HG03135 (cell line): ENCODE measurements around the gene CREB5.

Experiments used
- ATAC-seq: cut with Tn5 transposase; IDR thresholded peaks from one replicate; pipeline ENCODE4 v1.9.1; 2021; ENCODE audit warnings: mild to moderate bottlenecking, moderate library complexity; ENCODE audit not compliant: unreplicated experiment

The CREB5 gene

GRCh38 chr7:28433699-28434219 lies 21.4 kb downstream of the CREB5 start:
- ATAC-seq = no peak

- ATAC-seq = no peak
Observed at GRCh38 chr7:28434510-28434909, 22.2 kb downstream of the CREB5 start.

GRCh38 chr7:28435152-28435551 lies 22.8 kb downstream of the CREB5 start:
- ATAC-seq = no peak

GRCh38 chr7:28435732-28436378 lies 23.5 kb downstream of the CREB5 start:
- ATAC-seq = no peak

GRCh38 chr7:28440055-28440601 lies 27.8 kb downstream of the CREB5 start:
- ATAC-seq = no peak

GRCh38 chr7:28442540-28443420 lies 30.5 kb downstream of the CREB5 start:
- no peak for ATAC-seq

- ATAC-seq = no peak
Observed at GRCh38 chr7:28446131-28446530, 33.8 kb downstream of the CREB5 start.

GRCh38 chr7:28447071-28447470 lies 34.8 kb downstream of the CREB5 start:
- ATAC-seq = no peak

GRCh38 chr7:28448708-28449107 lies 36.4 kb downstream of the CREB5 start:
- ATAC-seq = no peak

- no peak for ATAC-seq
Observed at GRCh38 chr7:28452681-28453080, 40.4 kb downstream of the CREB5 start.

GRCh38 chr7:28455486-28455885 lies 43.2 kb downstream of the CREB5 start:
- no peak for ATAC-seq

- no peak for ATAC-seq
Observed at GRCh38 chr7:28456044-28456443, 43.7 kb downstream of the CREB5 start.

- no peak for ATAC-seq
Observed at GRCh38 chr7:28458732-28459131, 46.4 kb downstream of the CREB5 start.

- no peak for ATAC-seq
Observed at GRCh38 chr7:28459306-28459705, 47.0 kb downstream of the CREB5 start.

- ATAC-seq = no peak
Observed at GRCh38 chr7:28465697-28466096, 53.4 kb downstream of the CREB5 start.

GRCh38 chr7:28466341-28466740 lies 54.0 kb downstream of the CREB5 start:
- no peak for ATAC-seq

GRCh38 chr7:28466885-28467284 lies 54.6 kb downstream of the CREB5 start:
- ATAC-seq = no peak

GRCh38 chr7:28469562-28469961 lies 57.2 kb downstream of the CREB5 start:
- ATAC-seq = no peak

GRCh38 chr7:28470344-28470743 lies 58.0 kb downstream of the CREB5 start:
- ATAC-seq = no peak

- no peak for ATAC-seq
Observed at GRCh38 chr7:28472332-28472731, 60.0 kb downstream of the CREB5 start.

- no peak for ATAC-seq
Observed at GRCh38 chr7:28473571-28474281, 61.4 kb downstream of the CREB5 start.
